Trophoblast cell (in vitro differentiated cells and primary cell): ENCODE data around the gene PUM2.
A peak's percentile ranks its signal among the peaks of the same experiment; 100 is the strongest.

Experiments
- DNase-seq, 2 donors: peaks; one replicate each; pipeline ENCODE4 v3.0.0-alpha.2; 2016
- H2AFZ ChIP-seq: 2 replicates; pipeline ENCODE4 v1.6.1; 2013; ENCODE audit warnings: low read length, moderate library complexity, mild to moderate bottlenecking; ENCODE audit not compliant: insufficient read depth, poor library complexity
- H2AK5ac ChIP-seq: 2 replicates; pipeline ENCODE4 v1.6.1; 2013; ENCODE audit warnings: mild to moderate bottlenecking, low read length
- H2BK120ac ChIP-seq: 2 replicates; pipeline ENCODE4 v1.6.1; 2013; ENCODE audit warnings: low read length, mild to moderate bottlenecking, moderate library complexity; ENCODE audit not compliant: insufficient read depth, poor library complexity
- H2BK12ac ChIP-seq: 2 replicates; pipeline ENCODE4 v1.6.1; 2013; ENCODE audit warnings: mild to moderate bottlenecking, low read length, moderate library complexity
- H2BK5ac ChIP-seq: 2 replicates; pipeline ENCODE4 v1.6.1; 2013; ENCODE audit warnings: low read length, low read depth, moderate library complexity, mild to moderate bottlenecking; ENCODE audit not compliant: poor library complexity
- H3K14ac ChIP-seq: 2 replicates; pipeline ENCODE4 v1.6.1; 2013; ENCODE audit warnings: mild to moderate bottlenecking, low read length
- H3K18ac ChIP-seq: 2 replicates; pipeline ENCODE4 v1.6.1; 2013; ENCODE audit warnings: mild to moderate bottlenecking, low read length
- H3K23ac ChIP-seq: 2 replicates; pipeline ENCODE4 v1.6.1; 2013; ENCODE audit warnings: low read length
- H3K27ac ChIP-seq: 2 replicates; pipeline ENCODE4 v1.5.1; 2013; ENCODE audit warnings: low read depth, mild to moderate bottlenecking, inconsistent platforms, low read length, moderate library complexity
- H3K27me3 ChIP-seq: 2 replicates; pipeline ENCODE4 v1.6.1; 2013; ENCODE audit warnings: inconsistent platforms, mild to moderate bottlenecking, low read length, moderate library complexity; ENCODE audit not compliant: insufficient read depth
- H3K36me3 ChIP-seq, 2 experiments: 1 replicate in 1 of 2; 2 replicates in 1 of 2; pipeline ENCODE4 v1.6.1; 2013; ENCODE audit warnings: low read length in 2 of 2, mild to moderate bottlenecking in 2 of 2, moderate library complexity in 1 of 2; ENCODE audit not compliant: insufficient read depth in 2 of 2, control insufficient read depth in 1 of 2
- H3K4ac ChIP-seq: 2 replicates; pipeline ENCODE4 v1.6.1; 2013; ENCODE audit warnings: low read depth, mild to moderate bottlenecking, low read length, moderate library complexity
- H3K4me1 ChIP-seq, 2 experiments: 1 replicate in 1 of 2; 2 replicates in 1 of 2; pipeline ENCODE4 v1.6.1; 2013; ENCODE audit warnings: low read length in 2 of 2, mild to moderate bottlenecking in 2 of 2, moderate library complexity in 1 of 2; ENCODE audit not compliant: insufficient read depth in 2 of 2, control insufficient read depth in 1 of 2
- H3K4me2 ChIP-seq: 2 replicates; pipeline ENCODE4 v1.6.1; 2013; ENCODE audit warnings: inconsistent platforms, mild to moderate bottlenecking, low read length, moderate library complexity
- H3K4me3 ChIP-seq: 2 replicates; pipeline ENCODE4 v1.5.1; 2013; ENCODE audit warnings: mild to moderate bottlenecking, low read depth, low read length, inconsistent platforms
- H3K79me1 ChIP-seq: one replicate; pipeline ENCODE4 v1.6.1; 2013; ENCODE audit warnings: low read length
- H3K79me2 ChIP-seq: 2 replicates; pipeline ENCODE4 v1.6.1; 2013; ENCODE audit warnings: low read length, mild to moderate bottlenecking; ENCODE audit not compliant: control insufficient read depth, insufficient read depth, poor library complexity
- H3K9ac ChIP-seq: 2 replicates; pipeline ENCODE4 v1.6.1; 2013; ENCODE audit warnings: mild to moderate bottlenecking, low read length
- H3K9me3 ChIP-seq: 2 replicates; pipeline ENCODE4 v1.6.1; 2013; ENCODE audit warnings: low read depth, mild to moderate bottlenecking, control low read depth, inconsistent platforms, low read length; ENCODE audit not compliant: insufficient read depth
- H4K12ac ChIP-seq: 2 replicates; pipeline ENCODE4 v1.6.1; 2013; ENCODE audit warnings: low read depth, mild to moderate bottlenecking, low read length, moderate library complexity
- H4K8ac ChIP-seq: 2 replicates; pipeline ENCODE4 v1.6.1; 2013; ENCODE audit warnings: low read depth, mild to moderate bottlenecking, low read length, moderate library complexity
- H4K91ac ChIP-seq: one replicate; pipeline ENCODE4 v1.6.1; 2013; ENCODE audit warnings: low read depth, mild to moderate bottlenecking, low read length, moderate library complexity
- WGBS: extraction: QIAGEN DNeasy Blood & Tissue Kit; methylation state at CpG from one replicate; pipeline ENCODE4 v1.1.7; 2013; ENCODE audit warnings: missing lambda C conversion rate; ENCODE audit not compliant: insufficient read length, insufficient coverage; ENCODE audit errors: extremely low coverage; 5-methylcytosine and 5-hydroxymethylcytosine counted together

Gene PUM2

DNA sequence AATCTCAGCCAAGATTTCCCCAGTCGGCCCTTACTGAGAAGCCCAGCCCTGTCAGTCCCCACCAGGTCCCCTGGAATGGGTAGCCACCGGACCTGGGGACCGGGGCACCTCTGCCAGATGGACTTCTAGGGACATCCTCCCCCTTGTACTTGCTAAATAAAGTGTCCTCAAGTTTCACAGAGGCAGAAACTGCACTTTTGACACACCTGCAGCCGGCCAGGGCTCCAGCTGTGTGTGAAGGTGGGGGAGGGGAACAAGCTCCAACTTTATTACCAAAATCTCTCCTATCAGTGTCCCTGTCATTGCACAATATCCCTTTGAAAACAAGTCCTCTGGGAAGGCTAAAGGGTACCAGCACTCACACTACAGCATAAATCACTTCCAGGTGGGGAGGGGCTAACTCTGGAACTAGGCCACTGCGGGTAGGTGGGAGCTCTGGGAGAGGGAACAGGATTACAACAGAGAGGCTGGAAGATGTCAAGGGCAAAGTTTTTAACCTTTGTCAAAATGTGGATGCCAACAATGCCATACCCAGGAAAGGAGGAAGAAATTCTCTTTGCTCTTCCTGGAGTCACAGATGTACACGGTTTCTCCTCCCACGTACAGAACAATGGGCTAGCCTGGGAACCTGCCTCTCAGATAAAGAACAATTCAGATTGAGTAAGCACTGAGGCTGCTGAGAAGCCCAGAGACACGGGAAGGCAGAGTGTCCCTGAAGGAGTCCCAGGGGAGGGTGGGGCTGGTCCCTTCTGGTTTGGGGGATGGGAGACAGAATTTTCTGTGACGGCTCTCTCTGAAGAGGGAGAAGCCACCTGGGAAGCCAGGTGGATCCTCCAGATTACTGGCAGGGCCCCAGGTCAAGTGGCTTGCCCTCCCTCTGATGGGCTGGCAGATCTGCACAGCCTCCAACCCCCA, 136.7 kb downstream of the PUM2 start:
- Histone ChIP-seq H2BK12ac (peak overlapping the region; percentile 58), H3K14ac (no peak overlapping the region), H3K4me2 (no peak overlapping the region), H3K4me3 (no peak overlapping the region), H3K4ac (no peak overlapping the region), H3K36me3 (peaks cover 3 to 12% of the 10 kb centered on the region in 2 experiments), H3K4me1 (peaks cover 18% of the 10 kb centered on the region in 2 experiments), H4K91ac (peak overlapping the region; percentile 58), H3K23ac (no peak overlapping the region), H2AFZ (no peak overlapping the region), H3K9me3 (peaks cover 1% of the 10 kb centered on the region), H3K18ac (peak overlapping the region; percentile 52), H3K79me2 (no peaks in the 10 kb centered on the region), H2AK5ac (peak overlapping the region; percentile 36), H3K27ac (no peak overlapping the region), H3K79me1 (peaks cover 19% of the 10 kb centered on the region), H2BK5ac (no peak overlapping the region), H4K12ac (no peak overlapping the region), H2BK120ac (peak overlapping the region; percentile 24), H3K9ac (no peak overlapping the region), H4K8ac (no peak overlapping the region), H3K27me3 (peaks cover 2% of the 10 kb centered on the region)
- no CpG with 5 or more reads among the region's 9 CpGs for WGBS
- peak; percentile 20 to 48 for DNase-seq

DNA sequence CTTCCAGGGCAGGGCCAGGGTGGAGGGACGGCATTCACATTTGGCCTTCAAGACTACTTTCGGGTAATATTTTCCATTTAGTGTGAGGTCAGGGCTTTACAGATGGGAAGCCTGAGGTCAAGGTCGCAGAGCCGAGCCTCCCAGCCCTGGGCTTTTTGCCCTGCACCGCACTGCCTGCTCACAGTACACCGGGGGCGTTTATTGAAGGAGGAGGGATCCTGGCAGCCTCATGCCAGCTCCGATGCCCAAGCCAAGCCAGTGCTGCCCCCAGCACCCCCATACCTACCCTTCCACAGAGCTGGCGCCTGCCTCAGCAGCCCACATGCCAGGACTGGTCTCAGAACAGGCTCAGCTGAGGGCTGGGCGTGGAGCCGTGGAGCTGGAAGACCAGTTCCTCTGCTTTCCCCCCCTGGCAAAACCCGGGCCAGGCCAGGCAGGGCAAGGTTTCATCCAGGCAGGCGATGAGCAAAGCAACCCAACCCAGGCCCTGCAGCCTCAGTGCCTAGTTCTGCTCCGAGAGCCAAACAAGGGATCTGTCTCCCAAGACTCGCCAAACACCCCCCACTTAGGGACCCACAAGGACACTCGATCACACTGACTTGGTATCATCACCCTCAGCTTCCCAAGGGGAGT, 137.7 kb downstream of the PUM2 start:
- Histone ChIP-seq H3K4me3 (no peak overlapping the region), H3K79me1 (peaks cover 19% of the 10 kb centered on the region), H3K4me1 (peaks cover 19 to 21% of the 10 kb centered on the region in 2 experiments), H4K12ac (no peak overlapping the region), H3K9me3 (peaks cover 1% of the 10 kb centered on the region), H3K4ac (no peak overlapping the region), H3K14ac (peak overlapping the region; percentile 43), H3K9ac (no peak overlapping the region), H3K18ac (peak overlapping the region; percentile 52), H3K4me2 (no peak overlapping the region), H2BK120ac (peak overlapping the region; percentile 24), H2AK5ac (peak overlapping the region; percentile 36), H3K27me3 (peaks cover 2% of the 10 kb centered on the region), H2BK12ac (peak overlapping the region; percentile 58), H3K36me3 (peaks cover 0 to 8% of the 10 kb centered on the region in 2 experiments), H2BK5ac (no peak overlapping the region), H3K27ac (no peak overlapping the region), H3K79me2 (no peaks in the 10 kb centered on the region), H4K91ac (peak overlapping the region; percentile 58), H4K8ac (peak overlapping the region; percentile 52), H2AFZ (peak overlapping the region; percentile 20), H3K23ac (no peak overlapping the region)
- peak; percentile 81 to 87 for DNase-seq
- no CpG with 5 or more reads among the region's 16 CpGs for WGBS

DNA sequence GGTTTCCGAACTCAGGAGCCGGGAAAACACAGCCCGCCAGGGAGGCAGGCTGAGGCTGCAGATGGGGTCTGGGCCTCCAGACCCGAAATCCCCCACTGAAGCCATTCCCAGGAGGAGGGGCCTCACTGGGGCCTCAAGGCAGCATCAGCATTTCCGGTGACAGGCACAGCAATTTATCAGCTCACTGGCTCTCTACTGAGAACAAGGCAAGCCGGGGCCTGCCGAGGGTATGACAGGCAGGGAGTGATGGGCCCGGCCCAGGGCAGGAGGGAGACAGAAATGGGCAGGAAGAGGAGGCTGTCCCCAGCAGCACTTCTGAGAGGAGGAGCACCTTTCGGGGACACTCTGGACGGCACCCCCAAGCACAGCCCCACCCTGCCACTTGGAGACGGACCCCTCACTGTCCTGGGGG, 138.2 kb downstream of the PUM2 start:
- Histone ChIP-seq H3K4me2 (no peak overlapping the region), H2AFZ (peak overlapping the region; percentile 20), H3K23ac (no peak overlapping the region), H3K27ac (no peak overlapping the region), H3K4ac (no peak overlapping the region), H4K12ac (no peak overlapping the region), H3K4me3 (no peak overlapping the region), H2AK5ac (peak overlapping the region; percentile 16), H2BK120ac (peak overlapping the region; percentile 29), H2BK12ac (peak overlapping the region; percentile 21), H3K36me3 (peaks cover 0 to 8% of the 10 kb centered on the region in 2 experiments), H3K14ac (peak overlapping the region; percentile 43), H3K79me1 (peaks cover 19% of the 10 kb centered on the region), H3K9me3 (no peaks in the 10 kb centered on the region), H4K8ac (peak overlapping the region; percentile 52), H3K18ac (peak overlapping the region; percentile 40), H3K79me2 (no peaks in the 10 kb centered on the region), H4K91ac (peak overlapping the region; percentile 58), H3K9ac (no peak overlapping the region), H3K27me3 (peaks cover 2% of the 10 kb centered on the region), H3K4me1 (peaks cover 21% of the 10 kb centered on the region in 2 experiments), H2BK5ac (no peak overlapping the region)
- no peak for DNase-seq
- WGBS: no CpG with 5 or more reads among the region's 11 CpGs

DNA sequence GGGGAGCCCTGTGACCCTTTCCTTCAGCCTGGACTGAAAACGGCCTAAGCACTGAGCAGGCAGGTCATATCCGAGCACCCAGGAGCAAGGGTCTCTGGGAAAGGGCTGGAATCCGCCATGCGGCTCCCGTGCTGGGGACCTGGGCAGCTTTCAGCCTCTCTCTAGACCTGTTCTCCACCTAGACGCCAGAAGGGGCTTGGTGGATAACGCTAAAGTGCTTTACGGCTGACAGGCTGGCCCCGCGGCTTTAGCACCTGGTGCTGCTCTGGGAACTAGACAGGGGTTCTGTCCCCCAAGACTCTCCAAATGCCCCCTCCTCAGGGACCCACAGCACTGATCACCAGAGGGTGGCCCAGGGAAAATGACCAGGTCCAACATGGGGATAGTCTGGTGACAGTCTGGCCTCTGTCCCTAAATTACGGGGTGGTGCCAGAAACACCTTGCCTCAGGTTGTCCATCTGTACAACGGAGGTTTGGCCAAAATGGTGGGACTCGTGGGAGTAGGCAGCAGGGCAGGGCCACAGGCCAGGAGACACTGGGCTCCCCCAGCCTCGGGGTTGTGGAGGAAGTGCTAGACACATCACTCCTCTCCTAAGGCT, 138.7 kb downstream of the PUM2 start:
- Histone ChIP-seq H3K79me1 (peaks cover 19% of the 10 kb centered on the region), H2BK120ac (peak overlapping the region; percentile 29), H2AFZ (no peak overlapping the region), H2BK5ac (no peak overlapping the region), H3K4ac (no peak overlapping the region), H4K8ac (peak overlapping the region; percentile 21), H3K9me3 (no peaks in the 10 kb centered on the region), H3K14ac (no peak overlapping the region), H3K23ac (no peak overlapping the region), H2BK12ac (peak overlapping the region; percentile 21), H3K27ac (no peak overlapping the region), H3K4me3 (no peak overlapping the region), H3K9ac (no peak overlapping the region), H3K79me2 (no peaks in the 10 kb centered on the region), H3K18ac (peak overlapping the region; percentile 62), H2AK5ac (peak overlapping the region; percentile 51), H3K4me2 (no peak overlapping the region), H4K91ac (peak overlapping the region; percentile 46), H3K36me3 (peaks cover 0 to 8% of the 10 kb centered on the region in 2 experiments), H3K27me3 (peaks cover 2% of the 10 kb centered on the region), H3K4me1 (peaks cover 21% of the 10 kb centered on the region in 2 experiments), H4K12ac (no peak overlapping the region)
- DNase-seq: no peak
- WGBS: no CpG with 5 or more reads among the region's 14 CpGs
